HG03565 (cell line): ENCODE results near the gene ZNF672.
"Not testable (repeated sequence)": the region's sequence is repeated elsewhere in the genome, so short reads cannot be mapped to it uniquely, and the experiment has no call there.

ENCODE experiments used
- ATAC-seq: cut with Tn5 transposase; IDR thresholded peaks from one replicate; pipeline ENCODE4 v1.9.1; 2021; ENCODE audit warnings: mild to moderate bottlenecking, moderate library complexity; ENCODE audit not compliant: unreplicated experiment

ZNF672 gene

DNA sequence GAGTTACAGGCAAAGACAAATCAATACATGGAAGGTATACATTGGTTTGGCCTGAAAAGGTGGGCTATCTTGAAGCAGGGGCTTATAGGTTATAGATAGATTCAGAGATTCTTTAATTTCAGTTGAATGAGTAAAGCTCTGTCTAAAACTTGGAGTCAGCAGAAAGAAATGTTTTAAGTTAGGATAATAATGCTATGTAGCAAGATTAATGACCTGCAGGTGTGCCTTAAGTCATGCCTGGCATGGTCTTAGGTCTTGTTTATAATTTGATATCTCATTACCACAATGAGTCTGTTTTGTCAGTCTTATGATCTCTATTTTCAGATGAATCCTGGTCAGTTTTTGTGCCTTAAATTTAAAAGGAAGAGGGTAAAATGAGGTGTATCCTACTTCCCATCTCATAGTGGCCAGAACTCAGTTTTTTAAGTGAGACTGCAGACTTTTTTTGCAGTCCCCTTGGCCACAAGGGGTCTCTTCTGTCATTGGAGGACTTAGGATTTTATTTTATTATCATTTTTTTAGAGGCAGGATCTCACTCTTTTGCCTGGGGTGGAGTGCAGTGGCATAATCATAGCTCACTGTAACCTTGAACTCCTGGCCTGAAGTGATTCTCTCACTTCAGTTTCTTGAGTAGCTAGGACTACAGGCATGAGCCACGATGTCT, 46.7 kb downstream of the ZNF672 start:
- no peak for ATAC-seq

DNA sequence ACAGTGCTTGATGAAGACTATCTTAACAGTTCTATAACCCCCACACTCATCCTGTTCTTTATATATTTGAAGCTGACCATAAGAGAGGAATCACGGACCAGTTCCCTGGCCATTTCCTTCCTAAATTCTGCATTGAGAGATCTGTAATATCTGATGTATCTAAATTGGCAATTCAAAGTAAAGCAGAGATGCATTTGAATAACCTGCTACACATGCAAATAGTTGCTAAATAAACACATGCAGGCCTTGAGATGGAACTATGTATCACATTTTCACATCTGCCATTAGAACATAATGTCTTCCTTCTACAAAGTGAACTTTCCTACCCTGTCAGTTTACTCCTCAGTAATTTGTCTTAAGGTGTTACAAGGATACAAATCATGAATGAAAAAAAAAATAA, 47.6 kb downstream of the ZNF672 start:
- ATAC-seq = no peak

DNA sequence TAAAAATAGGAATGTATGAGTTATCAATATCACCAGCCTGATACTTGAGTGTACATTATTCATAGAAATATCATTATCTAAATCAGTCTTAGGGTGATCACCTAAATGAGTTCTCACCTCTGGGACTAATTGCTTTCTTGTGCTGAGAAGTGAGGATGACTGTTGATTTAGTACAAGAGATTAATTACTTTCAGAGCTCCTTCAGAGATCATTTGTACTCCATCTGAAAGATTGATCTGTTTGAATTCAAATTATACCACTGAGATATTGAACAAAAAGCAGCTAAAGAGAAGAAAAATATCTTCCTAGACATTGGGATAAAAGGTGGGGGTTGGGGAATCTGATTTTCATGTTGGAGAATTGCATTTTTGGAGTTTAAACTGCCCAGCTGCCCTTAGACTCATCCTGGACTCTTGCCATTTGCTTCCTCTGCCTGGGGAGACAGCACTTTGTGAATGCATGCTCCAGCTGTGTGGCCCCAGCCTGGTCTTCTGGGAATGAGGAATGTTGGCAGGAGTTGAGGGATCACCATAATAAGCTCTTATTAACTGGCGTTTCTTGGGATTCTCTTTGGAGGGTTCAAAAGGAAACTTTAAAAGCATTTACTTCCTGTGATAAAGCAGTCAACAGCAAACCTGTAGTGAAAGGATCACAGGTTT, 48.3 kb downstream of the ZNF672 start:
- no peak for ATAC-seq

DNA sequence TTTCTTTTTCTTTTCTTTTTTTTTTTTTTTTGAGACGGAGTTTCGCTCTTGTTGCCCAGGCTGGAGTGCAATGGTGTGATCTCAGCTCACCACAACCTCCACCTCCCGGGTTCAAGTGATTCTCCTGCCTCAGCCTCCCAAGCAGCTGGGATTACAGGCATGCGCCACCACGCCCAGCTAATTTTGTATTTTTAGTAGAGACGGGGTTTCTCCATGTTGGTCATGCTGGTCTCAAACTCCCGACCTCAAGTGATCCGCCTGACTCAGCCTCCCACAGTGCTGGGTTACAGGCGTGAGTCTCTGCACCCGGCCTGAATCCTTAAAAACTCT, 51.9 kb downstream of the ZNF672 start:
- not testable (repeated sequence) for ATAC-seq

DNA sequence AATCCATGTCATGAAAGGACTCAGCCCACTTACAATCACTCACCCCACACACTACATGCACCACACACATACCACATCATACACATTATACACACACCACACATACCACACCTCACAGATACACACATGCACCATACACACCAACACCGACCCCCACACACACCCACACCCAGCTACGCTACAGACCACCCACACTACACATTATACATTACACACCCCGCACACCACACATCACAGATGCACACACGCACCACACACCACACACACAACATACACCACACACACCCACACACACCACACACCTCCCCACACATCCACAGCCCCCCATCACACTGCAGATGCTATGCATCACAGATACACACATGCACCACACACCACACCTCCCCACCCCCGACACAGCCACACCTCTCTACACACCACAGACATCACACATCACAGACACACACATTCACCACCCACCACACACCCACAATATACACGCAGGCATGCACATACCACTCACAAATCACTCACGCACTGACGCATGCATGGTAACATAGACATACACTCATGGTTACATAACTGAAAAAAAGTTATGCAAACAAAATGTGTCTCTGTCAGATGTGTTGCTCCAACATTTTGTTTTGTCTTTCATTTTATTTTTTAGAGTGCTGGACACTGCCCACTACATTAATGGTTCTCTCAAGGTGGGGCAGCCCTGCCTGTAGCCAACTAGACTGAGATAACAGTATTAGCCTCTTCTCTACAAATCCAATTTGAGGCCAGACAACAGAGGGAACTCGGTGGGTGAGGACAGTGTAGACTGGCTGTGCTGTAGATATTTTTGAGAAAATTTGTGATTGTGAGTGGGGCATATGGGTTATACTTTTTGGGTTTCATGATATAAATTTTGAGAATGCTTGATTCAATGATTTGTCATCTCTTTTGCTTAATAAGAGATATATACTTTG, 52.8 kb downstream of the ZNF672 start:
- no peak for ATAC-seq

DNA sequence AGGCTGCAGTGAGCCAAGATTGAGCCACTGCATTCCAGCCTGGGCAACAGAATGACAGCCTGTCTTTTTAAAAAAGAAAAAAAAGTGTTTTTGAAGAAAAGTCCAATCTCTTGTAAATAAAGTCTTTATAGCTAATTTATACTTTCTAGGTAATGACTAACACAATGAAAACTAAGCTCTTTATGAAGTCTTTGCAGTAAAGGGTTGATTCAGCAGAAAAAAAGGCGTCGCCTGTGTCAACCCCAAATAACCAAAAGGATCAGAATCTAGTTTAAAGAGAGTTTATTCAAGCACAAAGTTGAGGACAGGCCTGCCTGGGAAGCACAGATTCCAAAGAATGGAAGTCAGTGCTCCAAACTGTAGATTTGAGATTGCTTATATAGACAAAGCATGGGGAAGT, 53.7 kb downstream of the ZNF672 start:
- ATAC-seq = no peak

DNA sequence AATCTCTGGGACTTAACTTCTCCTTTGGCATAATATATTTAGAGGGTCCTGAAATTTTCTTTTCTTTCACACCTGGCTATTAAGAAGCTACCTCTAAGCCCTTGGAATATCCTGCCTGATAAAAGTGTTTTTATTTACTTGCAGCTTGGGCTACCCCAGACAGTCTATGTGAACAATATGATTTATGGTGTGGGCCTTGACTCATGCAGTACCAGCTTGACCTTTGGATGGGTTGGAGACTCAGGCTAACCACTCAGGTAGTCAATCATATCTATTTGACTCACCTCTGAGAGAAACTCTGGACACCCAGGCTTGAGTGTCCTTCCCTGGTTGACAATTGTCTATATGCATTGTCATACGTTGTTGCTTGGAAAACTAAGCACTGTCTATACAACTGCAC, 54.6 kb downstream of the ZNF672 start:
- ATAC-seq = no peak

DNA sequence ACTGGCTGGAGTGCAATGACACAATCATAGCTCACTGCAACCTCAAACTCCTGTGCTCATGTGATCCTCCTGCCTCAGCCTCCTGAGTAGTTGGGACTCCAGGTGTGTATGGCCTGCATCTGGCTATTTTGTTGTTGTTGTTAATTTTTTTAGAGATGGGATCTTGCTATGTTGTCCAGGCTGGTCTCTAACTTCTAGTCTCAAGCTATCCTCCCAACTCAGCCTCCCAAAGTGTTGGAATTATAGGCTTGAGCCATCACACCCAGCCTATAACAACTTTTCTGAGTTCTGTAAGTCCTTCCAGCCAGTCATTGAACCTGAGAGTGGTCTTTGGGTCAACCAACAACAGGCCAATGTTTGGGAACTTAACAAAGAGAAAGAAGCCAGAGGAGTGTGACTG, 56.8 kb downstream of the ZNF672 start:
- no peak for ATAC-seq

DNA sequence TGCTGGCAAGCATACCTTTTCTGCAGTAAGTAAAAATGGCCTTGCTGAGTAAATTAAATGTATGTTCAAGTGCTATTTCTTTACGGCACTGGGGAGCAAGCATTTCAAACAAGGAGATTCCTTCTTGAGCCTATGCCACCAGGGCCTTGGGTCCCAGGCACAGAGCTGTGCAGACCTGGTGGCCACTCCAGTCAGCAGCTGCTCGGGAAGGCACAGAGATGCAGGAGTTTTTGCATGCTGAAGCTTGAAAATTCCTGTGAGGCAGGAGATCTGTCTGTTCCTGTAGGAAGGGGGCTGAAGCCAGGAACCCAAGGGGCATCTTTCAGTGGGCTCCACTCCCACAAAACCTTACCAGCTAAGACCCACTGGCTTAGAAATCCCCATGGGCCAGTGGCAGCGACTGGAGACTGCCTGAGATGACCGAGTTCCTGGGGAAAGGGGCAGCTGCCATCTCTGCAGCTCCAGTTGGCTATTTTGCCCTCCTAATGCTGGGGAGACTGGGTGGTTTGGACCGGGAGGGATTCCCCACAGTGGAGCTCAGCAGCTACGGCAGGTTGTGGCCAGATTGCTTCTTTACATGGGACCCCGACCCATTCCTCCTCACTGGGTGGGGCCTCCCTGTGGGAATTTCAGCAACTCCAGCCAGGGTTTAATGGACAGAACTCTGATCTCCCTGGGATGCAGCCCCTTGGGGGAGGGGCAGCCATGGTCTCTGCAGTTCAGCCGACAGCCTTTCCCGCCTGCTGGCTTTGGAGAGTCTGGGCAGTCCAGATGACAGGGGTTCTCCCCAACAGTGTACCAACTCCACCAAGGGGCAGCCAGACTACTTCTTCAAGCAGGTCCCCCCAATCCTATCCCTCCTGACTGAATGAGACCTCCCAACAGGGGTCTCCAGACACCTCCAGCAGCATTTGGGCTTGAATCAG, 59.7 kb downstream of the ZNF672 start:
- ATAC-seq = no peak
